Vagina (tissue), 2 donors: ENCODE measurements around the gene ARHGAP26.

ENCODE experiments used
- POLR2A ChIP-seq, 2 donors: fragments of 450-650 bp; IDR thresholded peaks; one replicate each; pipeline ENCODE4 v1.6.1; 2017; ENCODE audit warnings: antibody characterized with exemption in 2 of 2, mild to moderate bottlenecking in 2 of 2, moderate library complexity in 2 of 2
- POLR2AphosphoS5 ChIP-seq, 2 donors: sonication (generic); formaldehyde crosslinking; IDR thresholded peaks; one replicate each; pipeline ENCODE4 v1.9.0; 2017; ENCODE audit warnings: antibody characterized with exemption in 2 of 2, mild to moderate bottlenecking in 2 of 2, low read depth in 1 of 2; ENCODE audit not compliant: insufficient read depth in 1 of 2
- TF ChIP-seq, protein P1 (sequence below), 3 experiments: fragments of 450-650 bp in 2 of 3; fragments of 200-600 bp in 1 of 3; sonication (generic) in 1 of 3; IDR thresholded peaks; one replicate each; pipeline ENCODE4 v1.5.1; 2017 to 2019; ENCODE audit warnings: antibody characterized with exemption in 3 of 3, mild to moderate bottlenecking in 2 of 3, moderate library complexity in 2 of 3

DNA sequence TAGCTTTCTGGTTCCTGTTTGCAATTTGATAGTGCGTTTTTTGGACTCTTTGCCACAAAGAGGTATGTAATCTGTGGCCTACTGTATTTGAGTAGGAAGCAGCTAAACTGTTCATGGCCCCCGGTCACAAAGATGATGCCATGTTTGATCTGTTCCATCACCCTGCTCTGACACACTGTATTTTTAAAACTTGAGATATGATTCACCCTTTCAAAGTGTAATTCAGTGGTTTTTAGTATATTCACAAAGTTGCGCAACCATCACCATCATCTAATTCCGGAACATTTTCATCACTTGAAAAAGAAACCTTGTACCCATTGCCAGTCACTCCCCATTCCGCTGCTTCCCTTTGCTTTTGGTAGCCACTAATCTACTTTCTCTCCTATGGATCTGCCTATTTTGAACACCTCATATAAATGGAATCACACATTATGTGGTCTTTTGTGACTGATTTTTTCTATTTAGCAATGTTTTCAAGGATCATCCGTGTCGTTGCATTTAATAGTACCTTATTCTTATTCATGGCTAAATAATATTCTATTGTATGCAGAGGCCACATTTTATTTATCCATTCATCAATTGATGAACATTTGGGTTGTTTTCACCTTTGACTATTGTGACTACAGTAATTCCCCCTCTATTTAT is 491.7 kb downstream of the ARHGAP26 start:
- no peak for TF ChIP-seq POLR2AphosphoS5 (IDR thresholded peaks at IDR 0.05; ENCODE audit: insufficient read depth in 1 of 2, low read depth in 1 of 2)
- TF ChIP-seq, protein P1, sequence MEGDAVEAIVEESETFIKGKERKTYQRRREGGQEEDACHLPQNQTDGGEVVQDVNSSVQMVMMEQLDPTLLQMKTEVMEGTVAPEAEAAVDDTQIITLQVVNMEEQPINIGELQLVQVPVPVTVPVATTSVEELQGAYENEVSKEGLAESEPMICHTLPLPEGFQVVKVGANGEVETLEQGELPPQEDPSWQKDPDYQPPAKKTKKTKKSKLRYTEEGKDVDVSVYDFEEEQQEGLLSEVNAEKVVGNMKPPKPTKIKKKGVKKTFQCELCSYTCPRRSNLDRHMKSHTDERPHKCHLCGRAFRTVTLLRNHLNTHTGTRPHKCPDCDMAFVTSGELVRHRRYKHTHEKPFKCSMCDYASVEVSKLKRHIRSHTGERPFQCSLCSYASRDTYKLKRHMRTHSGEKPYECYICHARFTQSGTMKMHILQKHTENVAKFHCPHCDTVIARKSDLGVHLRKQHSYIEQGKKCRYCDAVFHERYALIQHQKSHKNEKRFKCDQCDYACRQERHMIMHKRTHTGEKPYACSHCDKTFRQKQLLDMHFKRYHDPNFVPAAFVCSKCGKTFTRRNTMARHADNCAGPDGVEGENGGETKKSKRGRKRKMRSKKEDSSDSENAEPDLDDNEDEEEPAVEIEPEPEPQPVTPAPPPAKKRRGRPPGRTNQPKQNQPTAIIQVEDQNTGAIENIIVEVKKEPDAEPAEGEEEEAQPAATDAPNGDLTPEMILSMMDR (IDR thresholded peaks at IDR 0.05) = no peak
- TF ChIP-seq POLR2A (IDR thresholded peaks at IDR 0.05) = no peak
